Nephron progenitor cell (in vitro differentiated cells): ENCODE results near the gene NHLRC2.

Experiments
- DNase-seq: peaks from one replicate; pipeline ENCODE4 v3.0.0; 2021
- H3K27ac Mint-ChIP-seq: 2 replicates; pipeline ENCODE4 v1.8.0; 2021; ENCODE audit warnings: mild to moderate bottlenecking, moderate library complexity, mixed read lengths
- H3K27me3 Mint-ChIP-seq: 2 replicates; pipeline ENCODE4 v1.8.0; 2021; ENCODE audit warnings: mild to moderate bottlenecking, low read depth, mixed read lengths; ENCODE audit not compliant: poor library complexity
- H3K36me3 Mint-ChIP-seq: 2 replicates; pipeline ENCODE4 v1.8.0; 2021; ENCODE audit warnings: low read depth, mixed read lengths
- H3K4me1 Mint-ChIP-seq: 2 replicates; pipeline ENCODE4 v1.8.0; 2021; ENCODE audit warnings: mixed read lengths
- H3K4me3 Mint-ChIP-seq: 2 replicates; pipeline ENCODE4 v1.8.0; 2021; ENCODE audit warnings: mild to moderate bottlenecking, moderate library complexity, mixed read lengths
- H3K9me3 Mint-ChIP-seq: 2 replicates; pipeline ENCODE4 v1.8.0; 2021; ENCODE audit warnings: mild to moderate bottlenecking, moderate library complexity, mixed read lengths
- TF ChIP-seq, protein P1 (sequence below): fragments of 200-600 bp; sonication (generic); IDR thresholded peaks from 2 replicates; pipeline ENCODE4 v1.5.0; 2021; ENCODE audit warnings: antibody characterized with exemption

NHLRC2 gene

DNA sequence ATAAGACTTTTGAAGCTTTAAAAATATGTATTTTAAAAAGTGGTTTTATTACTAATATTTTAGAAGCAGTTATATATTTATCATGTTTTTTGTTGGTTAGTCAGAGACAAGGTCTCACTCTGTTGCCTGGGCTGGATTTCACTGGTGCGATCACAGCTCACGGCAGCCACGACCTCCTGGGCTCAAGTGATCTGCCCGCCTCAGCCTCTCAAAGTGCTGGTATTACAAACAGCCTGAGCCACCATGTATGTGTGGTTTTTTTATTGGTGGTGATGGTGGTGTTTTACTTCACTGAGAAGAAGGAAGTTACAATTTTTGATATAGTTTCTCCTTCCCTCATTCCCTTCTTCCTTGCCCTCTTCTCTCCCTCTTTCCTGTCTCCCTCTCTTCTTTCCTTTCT is 13.4 kb downstream of the NHLRC2 start:
- DNase-seq: no peak
- Mint-ChIP-seq H3K9me3 (peaks cover 42% of the 10 kb centered on the region), H3K27me3 (no peaks in the 10 kb centered on the region), H3K4me1 (no peaks in the 10 kb centered on the region), H3K27ac (peak overlapping the region; percentile 9), H3K4me3 (no peak overlapping the region), H3K36me3 (peaks cover 82% of the 10 kb centered on the region)
- TF ChIP-seq, protein P1, sequence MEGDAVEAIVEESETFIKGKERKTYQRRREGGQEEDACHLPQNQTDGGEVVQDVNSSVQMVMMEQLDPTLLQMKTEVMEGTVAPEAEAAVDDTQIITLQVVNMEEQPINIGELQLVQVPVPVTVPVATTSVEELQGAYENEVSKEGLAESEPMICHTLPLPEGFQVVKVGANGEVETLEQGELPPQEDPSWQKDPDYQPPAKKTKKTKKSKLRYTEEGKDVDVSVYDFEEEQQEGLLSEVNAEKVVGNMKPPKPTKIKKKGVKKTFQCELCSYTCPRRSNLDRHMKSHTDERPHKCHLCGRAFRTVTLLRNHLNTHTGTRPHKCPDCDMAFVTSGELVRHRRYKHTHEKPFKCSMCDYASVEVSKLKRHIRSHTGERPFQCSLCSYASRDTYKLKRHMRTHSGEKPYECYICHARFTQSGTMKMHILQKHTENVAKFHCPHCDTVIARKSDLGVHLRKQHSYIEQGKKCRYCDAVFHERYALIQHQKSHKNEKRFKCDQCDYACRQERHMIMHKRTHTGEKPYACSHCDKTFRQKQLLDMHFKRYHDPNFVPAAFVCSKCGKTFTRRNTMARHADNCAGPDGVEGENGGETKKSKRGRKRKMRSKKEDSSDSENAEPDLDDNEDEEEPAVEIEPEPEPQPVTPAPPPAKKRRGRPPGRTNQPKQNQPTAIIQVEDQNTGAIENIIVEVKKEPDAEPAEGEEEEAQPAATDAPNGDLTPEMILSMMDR: no peak

DNA sequence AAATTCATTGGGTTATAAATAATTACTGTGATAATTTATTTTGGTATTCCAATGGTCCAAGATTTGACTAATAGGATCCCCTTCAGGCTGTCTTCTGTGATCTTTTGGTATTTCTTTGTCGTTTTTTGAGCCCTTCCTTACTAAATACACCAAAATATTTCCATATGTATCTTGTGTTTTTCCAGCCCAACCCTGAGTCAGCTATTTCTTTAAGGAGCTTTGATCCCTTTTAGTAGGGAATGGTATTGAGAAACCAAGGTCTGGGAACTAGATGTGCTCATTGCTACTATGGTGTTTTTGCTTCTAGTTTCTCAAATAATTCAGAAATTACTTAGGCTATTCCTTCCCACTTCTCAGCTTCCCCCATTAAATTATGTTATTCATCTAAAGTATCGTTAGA is 15.3 kb downstream of the NHLRC2 start:
- H3K36me3 Mint-ChIP-seq: peaks cover 86% of the 10 kb centered on the region
- H3K4me1 Mint-ChIP-seq: no peaks in the 10 kb centered on the region

DNA sequence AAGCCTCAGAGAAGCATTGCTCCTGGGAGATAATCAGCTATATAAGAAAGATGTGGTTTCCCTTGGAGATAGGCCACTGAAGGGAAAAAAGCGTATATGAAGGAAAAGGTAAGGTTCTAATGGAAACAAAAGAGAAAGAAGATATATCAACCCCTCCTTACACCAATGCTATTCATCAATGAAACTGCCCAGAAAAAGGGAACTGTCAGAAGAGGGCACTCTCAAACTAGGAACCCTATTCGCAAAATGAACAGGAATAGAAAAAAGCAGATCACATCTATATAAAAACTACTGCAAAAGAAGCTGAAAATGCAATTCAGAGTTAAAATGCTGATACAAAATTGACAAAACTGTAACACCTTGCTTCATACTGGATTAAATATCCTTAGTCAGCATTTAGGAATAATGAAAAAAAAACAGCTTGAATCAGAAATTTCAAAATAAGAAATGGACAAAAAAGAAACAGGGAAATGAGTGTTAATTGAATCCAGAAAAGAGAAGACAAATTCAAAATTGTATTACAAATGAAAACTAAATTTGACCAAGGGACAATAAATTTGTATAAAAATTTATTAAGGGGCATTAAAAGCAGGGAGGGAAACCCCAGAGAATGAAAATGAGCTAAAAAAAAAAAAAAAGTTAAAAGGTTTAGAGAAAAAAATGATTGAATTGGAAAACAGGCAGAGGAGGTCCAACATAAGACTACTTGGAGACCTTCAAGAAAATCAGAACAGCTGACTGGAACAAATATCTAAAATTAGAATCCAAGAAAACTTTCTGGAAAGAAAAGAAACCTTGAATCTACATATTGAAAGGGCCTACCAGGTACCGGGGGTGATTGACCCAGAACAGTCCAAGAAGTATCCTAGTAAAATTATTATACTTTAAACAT is 17.9 kb downstream of the NHLRC2 start:
- no peaks in the 10 kb centered on the region for H3K27me3 Mint-ChIP-seq
- DNase-seq: no peak

More for the DNA sequence above, 15.3 kb downstream of the NHLRC2 start:
- DNase-seq: no peak
- Mint-ChIP-seq H3K9me3 (peaks cover 48% of the 10 kb centered on the region), H3K27me3 (no peaks in the 10 kb centered on the region), H3K27ac (no peak overlapping the region), H3K4me3 (no peak overlapping the region)
- TF ChIP-seq, protein P1: no peak

DNA sequence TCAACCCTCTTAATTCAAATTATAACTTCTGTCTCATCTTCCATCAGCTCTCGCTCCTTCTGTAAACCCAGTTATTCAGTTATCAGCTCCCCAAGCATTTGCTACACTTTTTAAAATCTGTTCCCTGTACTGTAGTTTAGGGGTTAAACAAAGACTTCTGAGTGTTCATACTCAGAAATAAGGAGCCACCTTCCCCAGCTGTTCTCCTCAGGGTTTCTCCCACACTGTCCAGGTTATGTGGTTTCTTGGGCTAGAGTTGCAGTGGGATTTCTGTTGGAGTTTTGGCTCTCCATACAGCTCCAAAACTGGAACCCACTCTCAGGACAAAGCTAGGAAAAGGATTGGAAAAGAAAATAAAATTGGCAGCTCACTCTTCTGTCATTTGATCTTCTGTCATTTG is 20.8 kb downstream of the NHLRC2 start:
- peaks cover 35% of the 10 kb centered on the region for H3K9me3 Mint-ChIP-seq
- no peak for DNase-seq
- no peak overlapping the region for H3K4me3 Mint-ChIP-seq
- peaks cover 85% of the 10 kb centered on the region for H3K36me3 Mint-ChIP-seq
- TF ChIP-seq, protein P1: no peak
- H3K4me1 Mint-ChIP-seq: no peaks in the 10 kb centered on the region
- H3K27ac Mint-ChIP-seq: no peak overlapping the region
- H3K27me3 Mint-ChIP-seq: no peaks in the 10 kb centered on the region

More for the DNA sequence above, 17.9 kb downstream of the NHLRC2 start:
- TF ChIP-seq, protein P1: no peak
- H3K36me3 Mint-ChIP-seq: peaks cover 100% of the 10 kb centered on the region
- no peak overlapping the region for H3K27ac Mint-ChIP-seq
- no peak overlapping the region for H3K4me3 Mint-ChIP-seq
- no peaks in the 10 kb centered on the region for H3K4me1 Mint-ChIP-seq
- H3K9me3 Mint-ChIP-seq: peaks cover 48% of the 10 kb centered on the region

DNA sequence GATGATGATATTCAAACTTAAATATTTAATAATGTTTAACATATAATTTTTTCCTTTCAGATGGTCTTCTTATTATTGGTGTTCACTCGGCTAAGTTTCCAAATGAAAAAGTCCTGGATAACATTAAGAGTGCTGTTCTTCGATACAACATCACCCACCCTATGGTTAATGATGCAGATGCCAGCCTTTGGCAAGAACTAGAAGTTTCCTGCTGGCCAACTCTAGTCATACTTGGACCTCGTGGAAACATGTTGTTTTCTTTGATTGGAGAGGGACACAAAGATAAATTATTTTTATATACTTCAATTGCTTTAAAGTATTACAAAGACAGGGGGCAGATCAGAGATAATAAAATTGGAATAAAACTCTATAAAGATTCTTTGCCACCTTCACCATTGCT is 22.0 kb downstream of the NHLRC2 start:
- Mint-ChIP-seq H3K9me3 (peaks cover 25% of the 10 kb centered on the region), H3K27ac (no peak overlapping the region), H3K27me3 (no peaks in the 10 kb centered on the region), H3K36me3 (peaks cover 82% of the 10 kb centered on the region), H3K4me3 (no peak overlapping the region), H3K4me1 (no peaks in the 10 kb centered on the region)
- TF ChIP-seq, protein P1: no peak
- no peak for DNase-seq

DNA sequence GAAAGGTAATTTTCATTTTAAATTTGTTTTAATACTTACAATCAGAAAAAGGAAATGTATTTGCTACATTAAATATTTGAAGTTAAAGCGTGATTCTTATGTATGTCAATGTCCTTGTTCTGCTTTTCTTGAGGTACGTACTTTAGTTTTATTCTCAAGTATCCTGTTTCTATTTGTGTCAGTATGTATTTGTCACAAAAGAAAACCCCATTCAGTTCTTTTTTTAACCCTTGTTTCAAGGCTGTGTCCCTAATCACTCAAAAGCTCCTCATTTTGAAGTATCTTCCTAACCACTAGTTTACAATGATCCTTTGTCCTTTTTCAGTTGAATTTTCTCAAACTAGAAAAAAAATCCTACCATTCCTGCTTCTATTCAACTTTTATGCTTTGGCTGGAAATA is 25.2 kb downstream of the NHLRC2 start:
- Mint-ChIP-seq H3K9me3 (peaks cover 3% of the 10 kb centered on the region), H3K36me3 (peaks cover 77% of the 10 kb centered on the region), H3K27ac (no peak overlapping the region), H3K27me3 (no peaks in the 10 kb centered on the region), H3K4me1 (no peaks in the 10 kb centered on the region), H3K4me3 (no peak overlapping the region)
- DNase-seq: no peak
- TF ChIP-seq, protein P1: no peak
